ENCODE results near the gene MTARC1. TPM values are rescaled to one million over a fixed set of nuclear protein-coding genes. Genes with fewer than 3 reads are reported as not detected.
A peak's percentile ranks its signal among the peaks of the same experiment; 100 is the strongest.

The MTARC1 gene
- total RNA-seq, 6 donors from 2014 or later, result 10.0 to 41.7 (median 22.3) TPM

- Histone ChIP-seq H3K27ac (peak overlapping the region; percentile 82 to 97 (median 91)), H3K4me3 (peak overlapping the region in 3 of 4 donors; percentile 19 to 91 (median 82))
- DNase-seq, result peak in 1 of 2 donors; percentile 77
These were observed 35.6 kb upstream of the MTARC1 start for GRCh38 chr1:220751111-220751510.

GRCh38 chr1:220754212-220754917 is 32.3 kb upstream of the MTARC1 start:
- peak overlapping the region; percentile 19 to 53 (median 48) for H3K27ac ChIP-seq
- no peaks in the 10 kb centered on the region for H3K27me3 ChIP-seq
- peaks cover 6 to 36% (median 18%) of the 10 kb centered on the region in 4 donors for H3K36me3 ChIP-seq
- no peaks in the 10 kb centered on the region for H3K9me3 ChIP-seq
- WGBS, 2 donors, result 57 to 72% methylated on average over 6 of the region's 6 CpGs
- TF ChIP-seq POLR2A (IDR thresholded peaks at IDR 0.05) (no peak), EP300 (IDR thresholded peaks at IDR 0.05) (no peak), CTCF (IDR thresholded peaks at IDR 0.05) (no peak), POLR2AphosphoS5 (IDR thresholded peaks at IDR 0.05) (no peak)
- DNase-seq (no peak), ATAC-seq (ENCODE audit: low FRiP score in 2 of 2) (no peak)
- H3K4me1 ChIP-seq, result peaks cover 22 to 35% (median 31%) of the 10 kb centered on the region in 4 donors
- H3K4me3 ChIP-seq, result peak overlapping the region in 1 of 4 donors; percentile 5

More at GRCh38 chr1:220751111-220751510, 35.6 kb upstream of the MTARC1 start:
- Histone ChIP-seq H3K4me1 (peaks cover 26 to 42% (median 39%) of the 10 kb centered on the region in 4 donors), H3K27me3 (no peaks in the 10 kb centered on the region), H3K36me3 (peaks cover 6 to 18% (median 9%) of the 10 kb centered on the region in 4 donors), H3K9me3 (peaks cover 0 to 3% (median 0%) of the 10 kb centered on the region in 4 donors)
- WGBS, 2 donors, result 33 to 68% methylated on average over 1 to 2 of the region's 2 CpGs
- TF ChIP-seq POLR2A (IDR thresholded peaks at IDR 0.05), result no peak
- TF ChIP-seq POLR2AphosphoS5 (IDR thresholded peaks at IDR 0.05), result peak in 1 of 2 donors; percentile 19
- TF ChIP-seq EP300 (IDR thresholded peaks at IDR 0.05), result peak in 1 of 4 donors; percentile 44
- no peak for TF ChIP-seq CTCF (IDR thresholded peaks at IDR 0.05)
- ATAC-seq (ENCODE audit: low FRiP score in 2 of 2), result peak in 1 of 2 donors; percentile 28

GRCh38 chr1:220754918-220755295 is 31.8 kb upstream of the MTARC1 start:
- Histone ChIP-seq H3K4me3 (no peak overlapping the region), H3K9me3 (no peaks in the 10 kb centered on the region), H3K27ac (peak overlapping the region in 1 of 4 donors; percentile 53), H3K4me1 (peaks cover 22 to 30% (median 28%) of the 10 kb centered on the region in 4 donors), H3K36me3 (peaks cover 6 to 36% (median 18%) of the 10 kb centered on the region in 4 donors), H3K27me3 (no peaks in the 10 kb centered on the region)
- WGBS, 2 donors, result 71 to 87% methylated on average over 4 of the region's 4 CpGs
- ATAC-seq (ENCODE audit: low FRiP score in 2 of 2), result no peak
- DNase-seq, result no peak
- no peak for TF ChIP-seq POLR2A (IDR thresholded peaks at IDR 0.05)
- no peak for TF ChIP-seq CTCF (IDR thresholded peaks at IDR 0.05)
- TF ChIP-seq EP300 (IDR thresholded peaks at IDR 0.05), result no peak
- no peak for TF ChIP-seq POLR2AphosphoS5 (IDR thresholded peaks at IDR 0.05)

- H3K27me3 ChIP-seq, result no peaks in the 10 kb centered on the region
- TF ChIP-seq POLR2AphosphoS5 (IDR thresholded peaks at IDR 0.05), result no peak
- no peak for TF ChIP-seq CTCF (IDR thresholded peaks at IDR 0.05)
- TF ChIP-seq EP300 (IDR thresholded peaks at IDR 0.05), result no peak
- TF ChIP-seq POLR2A (IDR thresholded peaks at IDR 0.05), result no peak
- H3K4me3 ChIP-seq, result no peak overlapping the region
- WGBS, 2 donors, result 68 to 86% methylated on average over 6 of the region's 6 CpGs
- no peak overlapping the region for H3K27ac ChIP-seq
- H3K36me3 ChIP-seq, result peaks cover 6 to 36% (median 18%) of the 10 kb centered on the region in 4 donors
- DNase-seq, result no peak
- no peak for ATAC-seq (ENCODE audit: low FRiP score in 2 of 2)
- peaks cover 22 to 27% (median 25%) of the 10 kb centered on the region in 4 donors for H3K4me1 ChIP-seq
- no peaks in the 10 kb centered on the region for H3K9me3 ChIP-seq
These were observed 31.4 kb upstream of the MTARC1 start for GRCh38 chr1:220755309-220755708.

Data from upper lobe of left lung (tissue), 6 donors.